HCT116 (cell line): ENCODE results near the gene ACAP2. TPM values are rescaled to one million over a fixed set of nuclear protein-coding genes. Genes with fewer than 3 reads are reported as not detected.

Experiments used
- ATAC-seq: fragments of 200-7000 bp; cut with Tn5 transposase; 2 replicates; pipeline ENCODE4 v1.9.1; 2020; ENCODE audit warnings: mild to moderate bottlenecking, moderate library complexity
- BruUV-seq: library from RNA; stranded (reverse); fragments of 400-500 nt; replicated peaks from 2 replicates; lab custom pipeline; 2021; lab: Mats Ljungman, UMichigan
- CTCF ChIA-PET: fragments of 300-600 bp; sonication (Branson Sonifier 250); formaldehyde crosslinking; loops from one replicate; lab custom pipeline; 2021; ENCODE audit warnings: antibody characterized with exemption; lab: Charles Lee
- POLR2A ChIA-PET: fragments of 300-600, 350-600 bp; sonication (Branson Sonifier 250); formaldehyde crosslinking; loops from one replicate; lab custom pipeline; 2021; ENCODE audit warnings: antibody characterized with exemption; lab: Charles Lee
- RAD21 ChIA-PET, 2 experiments: fragments of 300-600 bp; sonication (Branson Sonifier 250); formaldehyde crosslinking; loops; one replicate each; lab custom pipeline; 2023; ENCODE audit warnings: low total read pairs in 2 of 2; ENCODE audit not compliant: uncharacterized antibody in 2 of 2, unreplicated experiment in 2 of 2, low non-redundant PET in 1 of 2; lab: Charles Lee
- DNase-seq: peaks from one replicate; pipeline ENCODE4 v3.0.0-alpha.2; 2010; ENCODE audit warnings: low read depth, low spot score
- H2AFZ ChIP-seq: fragments of 200-600 bp; shearing (Covaris generic), sonication (generic); 2 replicates; pipeline ENCODE4 v1.6.1; 2017; ENCODE audit warnings: low read depth, mixed run types, mixed read lengths, antibody characterized with exemption, low read length; ENCODE audit not compliant: poor library complexity, severe bottlenecking
- H3K27ac ChIP-seq: 2 replicates; pipeline ENCODE4 v1.5.1; 2012; ENCODE audit warnings: low read depth, low read length
- H3K27me3 ChIP-seq: fragments of 200-600 bp; sonication (generic); 2 replicates; pipeline ENCODE4 v1.6.1; 2016; ENCODE audit warnings: mixed run types, low read length, mixed read lengths; ENCODE audit not compliant: insufficient read depth
- H3K36me3 ChIP-seq, 2 experiments: fragments of 200-500 bp in 1 of 2; fragments of 200-600 bp in 1 of 2; sonication (Bioruptor generic) in 1 of 2; sonication (generic) in 1 of 2; 2 replicates each; pipeline versions ENCODE4 v1.5.1 to v1.6.1; 2014 to 2016; ENCODE audit warnings: low read length in 2 of 2, inconsistent platforms in 1 of 2, mixed read lengths in 1 of 2, mixed run types in 1 of 2; ENCODE audit not compliant: insufficient read depth in 2 of 2, control insufficient read depth in 1 of 2
- H3K4me1 ChIP-seq, 2 experiments: fragments of 200-600 bp in 1 of 2; sonication (generic) in 1 of 2; 2 replicates each; pipeline versions ENCODE4 v1.5.1 to v1.6.1; 2012 to 2017; ENCODE audit warnings: low read length in 2 of 2, inconsistent platforms in 1 of 2, mild to moderate bottlenecking in 1 of 2, mixed read lengths in 1 of 2, mixed run types in 1 of 2, moderate library complexity in 1 of 2; ENCODE audit not compliant: insufficient read depth in 2 of 2, control insufficient read depth in 1 of 2
- H3K4me2 ChIP-seq: fragments of 200-600 bp; sonication (generic); 2 replicates; pipeline ENCODE4 v1.6.1; 2017; ENCODE audit warnings: mixed run types, low read length, mixed read lengths
- H3K4me3 ChIP-seq, 2 experiments: fragments of 200-600 bp in 1 of 2; sonication (generic) in 1 of 2; replicated peaks in 1 of 2; 2 replicates each; pipeline ENCODE4 v1.5.1; 2011 to 2016; ENCODE audit warnings: low read length in 2 of 2, control low read depth in 1 of 2, low read depth in 1 of 2, mild to moderate bottlenecking in 1 of 2, mixed read lengths in 1 of 2, mixed run types in 1 of 2
- H3K79me2 ChIP-seq: fragments of 200-600 bp; sonication (generic); 2 replicates; pipeline ENCODE4 v1.6.1; 2017; ENCODE audit warnings: mild to moderate bottlenecking, mixed run types, low read length, moderate library complexity, mixed read lengths; ENCODE audit not compliant: insufficient read depth
- H3K9ac ChIP-seq: fragments of 200-600 bp; sonication (generic); 2 replicates; pipeline ENCODE4 v1.6.1; 2016; ENCODE audit warnings: low read length, mixed read lengths
- H3K9me2 ChIP-seq: fragments of 200-600 bp; sonication (generic), shearing (Covaris generic); 2 replicates; pipeline ENCODE4 v1.6.1; 2017; ENCODE audit warnings: mixed run types, mild to moderate bottlenecking, moderate library complexity; ENCODE audit not compliant: insufficient read depth
- H3K9me3 ChIP-seq, 2 experiments: fragments of 200-500 bp in 1 of 2; fragments of 200-600 bp in 1 of 2; sonication (Bioruptor generic) in 1 of 2; sonication (generic) in 1 of 2; 2 replicates each; pipeline ENCODE4 v1.6.1; 2014 to 2017; ENCODE audit warnings: low read length in 2 of 2, mixed read lengths in 2 of 2, inconsistent platforms in 1 of 2, low read depth in 1 of 2, mild to moderate bottlenecking in 1 of 2, mixed run types in 1 of 2, moderate library complexity in 1 of 2; ENCODE audit not compliant: control insufficient read depth in 1 of 2, insufficient read depth in 1 of 2
- H4K20me1 ChIP-seq: fragments of 200-600 bp; sonication (generic), shearing (Covaris generic); 2 replicates; pipeline ENCODE4 v1.6.1; 2017; ENCODE audit warnings: mixed run types, mild to moderate bottlenecking, moderate library complexity; ENCODE audit not compliant: insufficient read depth
- CBX3 ChIP-seq: IDR thresholded peaks from 2 replicates; pipeline ENCODE4 v1.6.1; 2012; ENCODE audit warnings: low read depth
- CEBPB ChIP-seq: IDR thresholded peaks from 2 replicates; pipeline ENCODE4 v1.6.1; 2012; ENCODE audit warnings: low read depth
- ELF1 ChIP-seq: IDR thresholded peaks from 2 replicates; pipeline ENCODE4 v1.6.1; 2012; ENCODE audit warnings: low read depth, borderline replicate concordance
- EZH2 ChIP-seq: fragments of 200-600 bp; sonication (generic); IDR thresholded peaks from 2 replicates; pipeline ENCODE4 v1.6.1; 2017; ENCODE audit warnings: antibody characterized with exemption, mixed run types
- FOSL1 ChIP-seq: IDR thresholded peaks from 2 replicates; pipeline ENCODE4 v1.6.1; 2012; ENCODE audit warnings: low read depth
- JUND ChIP-seq: IDR thresholded peaks from 2 replicates; pipeline ENCODE4 v1.6.1; 2012
- POLR2A ChIP-seq: IDR thresholded peaks from 2 replicates; pipeline ENCODE4 v1.7.0; 2011; ENCODE audit warnings: borderline replicate concordance; ENCODE audit not compliant: insufficient read depth, insufficient read length; ENCODE audit errors: extremely low read depth
- SRF ChIP-seq: IDR thresholded peaks from 2 replicates; pipeline ENCODE4 v1.6.1; 2012; ENCODE audit warnings: low read depth
- YY1 ChIP-seq: IDR thresholded peaks from 2 replicates; pipeline ENCODE4 v1.6.1; 2011; ENCODE audit warnings: low read length, low read depth, moderate library complexity, mild to moderate bottlenecking; ENCODE audit not compliant: insufficient replicate concordance; ENCODE audit errors: extremely low read depth
- ZNF274 ChIP-seq: fragments of 200-500 bp; sonication (Bioruptor generic); IDR thresholded peaks from 2 replicates; pipeline ENCODE4 v1.6.1; 2014; ENCODE audit warnings: mild to moderate bottlenecking, low read depth, low read length, inconsistent platforms
- intact Hi-C: fragments of 100-400 bp; cut with micrococcal nuclease; formaldehyde crosslinking; loops from 2 replicates; pipeline ENCODE4 v1.10.0; 2022
- total RNA-seq: library from RNA; stranded (reverse); gene quantifications from one replicate; pipeline ENCODE4 v1.2.1, GENCODE V29; 2021; ENCODE audit not compliant: unreplicated experiment
- TF ChIP-seq, protein P1 (sequence below), 3 experiments: fragments of 200-600 bp in 1 of 3; sonication (generic) in 1 of 3; IDR thresholded peaks in 2 of 3; conservative IDR thresholded peaks in 1 of 3; 2 replicates each; pipeline ENCODE4 v1.5.1; 2012 to 2017; ENCODE audit warnings: low read depth in 2 of 3, low read length in 2 of 3, antibody characterized with exemption in 1 of 3, borderline replicate concordance in 1 of 3, control low read depth in 1 of 3, mild to moderate bottlenecking in 1 of 3, mixed read lengths in 1 of 3, mixed run types in 1 of 3, moderate library complexity in 1 of 3; ENCODE audit not compliant: insufficient read depth in 1 of 3

The ACAP2 gene
- total RNA-seq, 1 experiment from 2014 or later, result 43.0 TPM

DNA sequence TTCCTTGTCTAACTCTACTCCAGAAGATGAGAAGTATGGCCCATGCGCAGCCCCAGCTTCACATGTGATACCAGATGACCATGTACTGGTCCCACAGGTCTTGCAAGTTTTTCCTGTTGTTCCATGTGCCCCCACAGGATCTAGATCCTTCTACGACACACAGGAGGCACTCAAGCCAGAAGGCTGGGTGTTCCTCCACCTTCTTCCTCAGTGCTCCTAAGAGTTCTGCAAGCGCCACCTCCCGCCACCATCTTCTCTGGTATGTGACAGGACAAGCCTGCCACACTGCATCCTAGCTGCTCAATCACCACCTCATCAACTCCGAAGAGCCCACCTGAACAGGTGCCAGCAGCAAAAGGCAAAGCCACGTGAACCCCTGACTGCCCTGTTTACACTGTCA, 214.9 kb downstream of the ACAP2 start:
- no peaks in the 10 kb centered on the region for H4K20me1 ChIP-seq
- CTCF ChIA-PET, result no interaction called here
- TF ChIP-seq ELF1 (no peak), YY1 (no peak), CEBPB (no peak), ZNF274 (no peak), EZH2 (no peak), POLR2A (no peak), FOSL1 (no peak), JUND (no peak), CBX3 (no peak), SRF (no peak)
- TF ChIP-seq, protein P1, sequence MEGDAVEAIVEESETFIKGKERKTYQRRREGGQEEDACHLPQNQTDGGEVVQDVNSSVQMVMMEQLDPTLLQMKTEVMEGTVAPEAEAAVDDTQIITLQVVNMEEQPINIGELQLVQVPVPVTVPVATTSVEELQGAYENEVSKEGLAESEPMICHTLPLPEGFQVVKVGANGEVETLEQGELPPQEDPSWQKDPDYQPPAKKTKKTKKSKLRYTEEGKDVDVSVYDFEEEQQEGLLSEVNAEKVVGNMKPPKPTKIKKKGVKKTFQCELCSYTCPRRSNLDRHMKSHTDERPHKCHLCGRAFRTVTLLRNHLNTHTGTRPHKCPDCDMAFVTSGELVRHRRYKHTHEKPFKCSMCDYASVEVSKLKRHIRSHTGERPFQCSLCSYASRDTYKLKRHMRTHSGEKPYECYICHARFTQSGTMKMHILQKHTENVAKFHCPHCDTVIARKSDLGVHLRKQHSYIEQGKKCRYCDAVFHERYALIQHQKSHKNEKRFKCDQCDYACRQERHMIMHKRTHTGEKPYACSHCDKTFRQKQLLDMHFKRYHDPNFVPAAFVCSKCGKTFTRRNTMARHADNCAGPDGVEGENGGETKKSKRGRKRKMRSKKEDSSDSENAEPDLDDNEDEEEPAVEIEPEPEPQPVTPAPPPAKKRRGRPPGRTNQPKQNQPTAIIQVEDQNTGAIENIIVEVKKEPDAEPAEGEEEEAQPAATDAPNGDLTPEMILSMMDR (IDR thresholded peaks at IDR 0.05 in 2 of 3, conservative IDR thresholded peaks at IDR 0.05 in 1 of 3; ENCODE audit: borderline replicate concordance in 1 of 3, insufficient read depth in 1 of 3, low read depth in 2 of 3, low read length in 2 of 3), result no peak
- TF ChIP-seq, all 23 proteins: peak for 0
- Histone ChIP-seq H3K4me3 (no peak overlapping the region), H3K9ac (no peak overlapping the region), H3K9me2 (no peaks in the 10 kb centered on the region), H3K27ac (no peak overlapping the region), H3K4me1 (no peaks in the 10 kb centered on the region), H2AFZ (no peak overlapping the region), H3K36me3 (no peaks in the 10 kb centered on the region), H3K9me3 (no peaks in the 10 kb centered on the region), H3K4me2 (no peak overlapping the region), H3K79me2 (no peaks in the 10 kb centered on the region), H3K27me3 (no peaks in the 10 kb centered on the region)
- ChIA-PET POLR2A (no interaction called here), RAD21 (no interaction called here)
- intact Hi-C loops, result no loop called here
- no peak for DNase-seq
- no peak for ATAC-seq
- BruUV-seq, result no TSS peak
